Caki2 (cell line): ENCODE data around the gene CYFIP2. TPM values are rescaled to one million over a fixed set of nuclear protein-coding genes. Genes with fewer than 3 reads are reported as not detected.
A peak's percentile ranks its signal among the peaks of the same experiment; 100 is the strongest.

ENCODE experiments used
- DNase-seq: peaks from one replicate; pipeline ENCODE4 v3.0.0-alpha.2; 2015; ENCODE audit warnings: low read depth
- in situ Hi-C: cut with HindIII; loops from 2 replicates; pipeline ENCODE4 v1.10.0; 2016; ENCODE audit warnings: low sequenced_read_pairs, low pct_unique_long_range_greater_than_20kb, mixed read lengths
- total RNA-seq: library from RNA; depleted of rRNA; stranded (reverse); fragments of >200 nt; shearing (Covaris generic); gene quantifications from 2 replicates; pipeline ENCODE4 v1.2.3, GENCODE V29; 2014; ENCODE audit warnings: low replicate concordance

Gene CYFIP2
- total RNA-seq, 1 experiment from 2014 or later: 40.4 TPM

- no peak for DNase-seq
- in situ Hi-C loops: no loop called here
Measured at GRCh38 chr5:157282150-157282549, 16.2 kb downstream of the CYFIP2 start.

- in situ Hi-C loops: no loop called here
Measured at GRCh38 chr5:157283434-157283833, 17.5 kb downstream of the CYFIP2 start.

GRCh38 chr5:157284458-157285212 is 18.7 kb downstream of the CYFIP2 start:
- DNase-seq: no peak
- in situ Hi-C loops: no loop called here

More at GRCh38 chr5:157283434-157283833, 17.5 kb downstream of the CYFIP2 start:
- DNase-seq: no peak

GRCh38 chr5:157285310-157286035 is 19.6 kb downstream of the CYFIP2 start:
- in situ Hi-C loops: no loop called here
- no peak for DNase-seq

- no peak for DNase-seq
- in situ Hi-C loops: no loop called here
Measured at GRCh38 chr5:157286761-157287211, 20.9 kb downstream of the CYFIP2 start.

GRCh38 chr5:157288405-157289163 is 22.7 kb downstream of the CYFIP2 start:
- no peak for DNase-seq
- in situ Hi-C loops: no loop called here

GRCh38 chr5:157289164-157289819 is 23.4 kb downstream of the CYFIP2 start:
- in situ Hi-C loops: no loop called here
- DNase-seq: no peak

GRCh38 chr5:157290156-157290980 is 24.4 kb downstream of the CYFIP2 start:
- DNase-seq: peak; percentile 78
- in situ Hi-C loops: no loop called here

GRCh38 chr5:157290981-157291711 is 25.2 kb downstream of the CYFIP2 start:
- in situ Hi-C loops: no loop called here
- DNase-seq: peak; percentile 94

GRCh38 chr5:157292599-157292998 is 26.7 kb downstream of the CYFIP2 start:
- in situ Hi-C loops: no loop called here
- no peak for DNase-seq

- in situ Hi-C loops: no loop called here
- no peak for DNase-seq
Measured at GRCh38 chr5:157294407-157295091, 28.6 kb downstream of the CYFIP2 start.

- DNase-seq: no peak
- in situ Hi-C loops: no loop called here
Measured at GRCh38 chr5:157295247-157295646, 29.3 kb downstream of the CYFIP2 start.

- no peak for DNase-seq
- in situ Hi-C loops: no loop called here
Measured at GRCh38 chr5:157300564-157300963, 34.6 kb downstream of the CYFIP2 start.

- in situ Hi-C loops: no loop called here
- DNase-seq: no peak
Measured at GRCh38 chr5:157301066-157301465, 35.1 kb downstream of the CYFIP2 start.

- in situ Hi-C loops: no loop called here
Measured at GRCh38 chr5:157303023-157303422, 37.1 kb downstream of the CYFIP2 start.

GRCh38 chr5:157303667-157304327 is 37.9 kb downstream of the CYFIP2 start:
- DNase-seq: no peak
- in situ Hi-C loops: no loop called here

More at GRCh38 chr5:157303023-157303422, 37.1 kb downstream of the CYFIP2 start:
- DNase-seq: no peak
